ENCODE results near the gene NEK11.

The NEK11 gene

GRCh38 chr3:131299836-131300235 lies 273.2 kb downstream of the NEK11 start:
- Histone ChIP-seq H3K27me3 (ENCODE audit: insufficient read depth, low read length, poor library complexity) (no peaks in the 10 kb centered on the region), H2AFZ (ENCODE audit: low read depth, low read length) (no peak overlapping the region), H3K9ac (ENCODE audit: low read depth, low read length) (no peak overlapping the region), H3K4me3 (ENCODE audit: low read depth in 1 of 2, low read length in 2 of 2) (no peak overlapping the region), H3K4me1 (ENCODE audit: insufficient read depth, low read length) (no peaks in the 10 kb centered on the region), H4K20me1 (ENCODE audit: insufficient read depth, low read length) (no peaks in the 10 kb centered on the region), H3K36me3 (ENCODE audit: insufficient read depth, low read length) (no peaks in the 10 kb centered on the region), H3K4me2 (ENCODE audit: insufficient read depth, low read length) (no peak overlapping the region), H3K79me2 (ENCODE audit: insufficient read depth, low read length) (no peaks in the 10 kb centered on the region), H3K27ac (ENCODE audit: low read length) (no peak overlapping the region), H3K9me3 (ENCODE audit: insufficient read depth, low read length, severe bottlenecking) (no peaks in the 10 kb centered on the region)
- no peak for ATAC-seq (ENCODE audit: insufficient read depth, low read depth)
- DNase-seq = no peak
- TF ChIP-seq EZH2 (IDR thresholded peaks at IDR 0.05; ENCODE audit: borderline replicate concordance, low read depth, low read length, severe bottlenecking) (no peak), CTCF (IDR thresholded peaks at IDR 0.05; ENCODE audit: borderline replicate concordance, extremely low read depth, low read length, poor library complexity, severe bottlenecking) (no peak)

GRCh38 chr3:131303848-131304247 lies 277.2 kb downstream of the NEK11 start:
- Histone ChIP-seq H3K27me3 (ENCODE audit: insufficient read depth, low read length, poor library complexity) (no peaks in the 10 kb centered on the region), H2AFZ (ENCODE audit: low read depth, low read length) (no peak overlapping the region), H3K4me2 (ENCODE audit: insufficient read depth, low read length) (no peak overlapping the region), H3K36me3 (ENCODE audit: insufficient read depth, low read length) (no peaks in the 10 kb centered on the region), H3K9me3 (ENCODE audit: insufficient read depth, low read length, severe bottlenecking) (no peaks in the 10 kb centered on the region), H3K79me2 (ENCODE audit: insufficient read depth, low read length) (no peaks in the 10 kb centered on the region), H3K4me3 (ENCODE audit: low read depth in 1 of 2, low read length in 2 of 2) (no peak overlapping the region), H3K27ac (ENCODE audit: low read length) (no peak overlapping the region), H4K20me1 (ENCODE audit: insufficient read depth, low read length) (no peaks in the 10 kb centered on the region), H3K9ac (ENCODE audit: low read depth, low read length) (no peak overlapping the region), H3K4me1 (ENCODE audit: insufficient read depth, low read length) (no peaks in the 10 kb centered on the region)
- DNase-seq = no peak
- ATAC-seq (ENCODE audit: insufficient read depth, low read depth) = no peak
- TF ChIP-seq CTCF (IDR thresholded peaks at IDR 0.05; ENCODE audit: borderline replicate concordance, extremely low read depth, low read length, poor library complexity, severe bottlenecking) (no peak), EZH2 (IDR thresholded peaks at IDR 0.05; ENCODE audit: borderline replicate concordance, low read depth, low read length, severe bottlenecking) (no peak)

- H3K36me3 ChIP-seq (ENCODE audit: insufficient read depth, low read length) = no peaks in the 10 kb centered on the region
- H3K4me3 ChIP-seq (ENCODE audit: low read depth in 1 of 2, low read length in 2 of 2) = no peak overlapping the region
- no peak overlapping the region for H3K9ac ChIP-seq (ENCODE audit: low read depth, low read length)
- H3K4me2 ChIP-seq (ENCODE audit: insufficient read depth, low read length) = no peak overlapping the region
- no peaks in the 10 kb centered on the region for H3K79me2 ChIP-seq (ENCODE audit: insufficient read depth, low read length)
- DNase-seq (no peak), ATAC-seq (ENCODE audit: insufficient read depth, low read depth) (no peak)
- H2AFZ ChIP-seq (ENCODE audit: low read depth, low read length) = no peak overlapping the region
- TF ChIP-seq CTCF (IDR thresholded peaks at IDR 0.05; ENCODE audit: borderline replicate concordance, extremely low read depth, low read length, poor library complexity, severe bottlenecking) = no peak
- no peak for TF ChIP-seq EZH2 (IDR thresholded peaks at IDR 0.05; ENCODE audit: borderline replicate concordance, low read depth, low read length, severe bottlenecking)
- H3K27me3 ChIP-seq (ENCODE audit: insufficient read depth, low read length, poor library complexity) = no peaks in the 10 kb centered on the region
- no peak overlapping the region for H3K27ac ChIP-seq (ENCODE audit: low read length)
- H3K9me3 ChIP-seq (ENCODE audit: insufficient read depth, low read length, severe bottlenecking) = no peaks in the 10 kb centered on the region
- no peaks in the 10 kb centered on the region for H3K4me1 ChIP-seq (ENCODE audit: insufficient read depth, low read length)
- H4K20me1 ChIP-seq (ENCODE audit: insufficient read depth, low read length) = no peaks in the 10 kb centered on the region
Observed at GRCh38 chr3:131304890-131305289, 278.2 kb downstream of the NEK11 start.

- no peaks in the 10 kb centered on the region for H3K4me1 ChIP-seq (ENCODE audit: insufficient read depth, low read length)
- H2AFZ ChIP-seq (ENCODE audit: low read depth, low read length) = no peak overlapping the region
- H3K79me2 ChIP-seq (ENCODE audit: insufficient read depth, low read length) = no peaks in the 10 kb centered on the region
- no peaks in the 10 kb centered on the region for H3K27me3 ChIP-seq (ENCODE audit: insufficient read depth, low read length, poor library complexity)
- H3K9ac ChIP-seq (ENCODE audit: low read depth, low read length) = no peak overlapping the region
- no peak for TF ChIP-seq EZH2 (IDR thresholded peaks at IDR 0.05; ENCODE audit: borderline replicate concordance, low read depth, low read length, severe bottlenecking)
- TF ChIP-seq CTCF (IDR thresholded peaks at IDR 0.05; ENCODE audit: borderline replicate concordance, extremely low read depth, low read length, poor library complexity, severe bottlenecking) = no peak
- no peaks in the 10 kb centered on the region for H3K9me3 ChIP-seq (ENCODE audit: insufficient read depth, low read length, severe bottlenecking)
- H3K4me2 ChIP-seq (ENCODE audit: insufficient read depth, low read length) = no peak overlapping the region
- H3K27ac ChIP-seq (ENCODE audit: low read length) = no peak overlapping the region
- no peaks in the 10 kb centered on the region for H4K20me1 ChIP-seq (ENCODE audit: insufficient read depth, low read length)
- DNase-seq (no peak), ATAC-seq (ENCODE audit: insufficient read depth, low read depth) (no peak)
- no peaks in the 10 kb centered on the region for H3K36me3 ChIP-seq (ENCODE audit: insufficient read depth, low read length)
- H3K4me3 ChIP-seq (ENCODE audit: low read depth in 1 of 2, low read length in 2 of 2) = no peak overlapping the region
Observed at GRCh38 chr3:131306242-131306641, 279.6 kb downstream of the NEK11 start.

All from DND-41 (cell line).